ENCODE data around the gene ZBTB34. TPM values are rescaled to one million over a fixed set of nuclear protein-coding genes. Genes with fewer than 3 reads are reported as not detected.
A peak's percentile ranks its signal among the peaks of the same experiment; 100 is the strongest.

The ZBTB34 gene
- polyA plus RNA-seq, 6 donors from 2014 or later, result 1.5 to 2.5 (median 1.7) TPM; not detected in 1

- Mint-ChIP-seq H3K4me3 (no peak overlapping the region), H3K4me1 (peaks cover 26 to 45% (median 42%) of the 10 kb centered on the region in 3 donors), H3K27ac (no peak overlapping the region), H3K36me3 (peaks cover 24 to 32% of the 10 kb centered on the region in 2 donors), H3K27me3 (no peaks in the 10 kb centered on the region), H3K9me3 (no peaks in the 10 kb centered on the region)
- DNase-seq (no peak), ATAC-seq (ENCODE audit: low read depth in 2 of 2) (no peak)
These were observed 26.6 kb upstream of the ZBTB34 start for GRCh38 chr9:126833710-126834345.

DNA sequence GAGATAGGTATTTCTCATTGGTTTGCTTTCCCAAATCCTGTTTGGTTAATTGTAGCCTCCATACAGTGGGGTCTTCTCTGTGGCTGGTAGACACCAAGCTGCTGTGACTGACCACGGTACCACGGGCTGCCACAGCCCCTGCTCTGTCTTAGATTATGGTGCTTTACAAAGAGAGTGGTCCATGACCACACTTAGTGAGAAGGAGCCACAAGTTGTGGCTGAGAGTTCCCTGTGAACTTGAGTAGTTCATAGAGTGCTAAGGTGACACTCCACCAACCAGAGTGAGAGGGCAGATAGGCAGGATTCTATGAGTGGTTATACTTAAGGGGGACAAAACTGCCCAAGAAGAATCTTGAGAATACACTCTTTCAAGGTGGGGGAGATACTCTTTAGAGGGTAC is 25.8 kb upstream of the ZBTB34 start:
- H3K27me3 Mint-ChIP-seq, result no peaks in the 10 kb centered on the region
- peaks cover 27 to 46% (median 45%) of the 10 kb centered on the region in 3 donors for H3K4me1 Mint-ChIP-seq
- no peaks in the 10 kb centered on the region for H3K9me3 Mint-ChIP-seq
- H3K4me3 Mint-ChIP-seq, result no peak overlapping the region
- peaks cover 24 to 32% of the 10 kb centered on the region in 2 donors for H3K36me3 Mint-ChIP-seq
- H3K27ac Mint-ChIP-seq, result peak overlapping the region in 1 of 6 donors; percentile 23
- ATAC-seq (ENCODE audit: low read depth in 2 of 2) (no peak), DNase-seq (no peak)

GRCh38 chr9:126836216-126836615 is 24.2 kb upstream of the ZBTB34 start:
- H3K4me1 Mint-ChIP-seq, result peaks cover 27 to 41% (median 37%) of the 10 kb centered on the region in 3 donors

DNA sequence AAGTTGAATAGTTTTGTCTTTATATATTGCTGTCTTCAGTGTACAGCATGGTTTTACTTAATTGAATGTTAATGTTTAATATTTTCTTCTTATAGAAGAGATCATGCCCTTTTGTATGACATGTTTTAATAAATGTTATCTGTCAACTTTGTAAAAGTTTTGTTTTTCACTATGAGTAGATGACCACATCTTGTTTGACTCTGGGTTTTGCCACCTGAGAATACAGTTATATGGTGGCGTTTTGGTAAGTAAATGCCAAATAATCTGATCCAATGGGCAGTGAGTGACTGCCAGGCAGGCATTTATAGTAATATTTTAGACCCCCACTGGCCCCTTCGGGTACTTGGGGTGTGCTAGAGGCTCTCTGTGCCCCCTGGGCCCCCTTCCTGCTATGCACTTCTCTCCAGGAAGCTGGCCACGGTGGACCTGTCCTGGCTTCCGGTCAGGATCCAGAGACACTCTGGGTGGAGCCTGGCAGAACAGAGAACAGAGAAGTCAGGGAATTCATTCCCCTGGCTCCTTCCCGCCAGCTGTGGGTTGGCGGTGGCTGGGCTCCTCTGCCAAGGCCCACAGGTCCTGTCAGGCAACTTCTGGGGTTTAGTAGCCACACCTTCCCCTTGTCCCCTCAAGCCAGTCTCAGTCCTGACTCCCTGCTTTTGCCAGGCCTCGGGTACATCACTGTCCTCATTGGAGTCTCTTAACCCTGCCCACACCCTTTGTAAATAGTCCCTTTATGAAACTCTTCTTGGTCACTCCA is 22.2 kb upstream of the ZBTB34 start:
- no peak for ATAC-seq (ENCODE audit: low read depth in 2 of 2)
- H3K9me3 Mint-ChIP-seq, result no peaks in the 10 kb centered on the region
- peak overlapping the region in 2 of 6 donors; percentile 47 to 57 for H3K27ac Mint-ChIP-seq

More at GRCh38 chr9:126836216-126836615, 24.2 kb upstream of the ZBTB34 start:
- Mint-ChIP-seq H3K27me3 (no peaks in the 10 kb centered on the region), H3K9me3 (no peaks in the 10 kb centered on the region), H3K36me3 (peaks cover 24% of the 10 kb centered on the region in 2 donors), H3K27ac (peak overlapping the region in 2 of 6 donors; percentile 1 to 72), H3K4me3 (no peak overlapping the region)
- ATAC-seq (ENCODE audit: low read depth in 2 of 2) (no peak), DNase-seq (no peak)

GRCh38 chr9:126838895-126839294 is 21.5 kb upstream of the ZBTB34 start:
- DNase-seq (no peak), ATAC-seq (ENCODE audit: low read depth in 2 of 2) (no peak)
- Mint-ChIP-seq H3K36me3 (peaks cover 9 to 11% of the 10 kb centered on the region in 2 donors), H3K9me3 (no peaks in the 10 kb centered on the region), H3K4me3 (no peak overlapping the region), H3K27ac (peak overlapping the region in 1 of 6 donors; percentile 56), H3K27me3 (no peaks in the 10 kb centered on the region), H3K4me1 (peaks cover 28 to 39% (median 29%) of the 10 kb centered on the region in 3 donors)

More for the DNA sequence above, 22.2 kb upstream of the ZBTB34 start:
- no peaks in the 10 kb centered on the region for H3K27me3 Mint-ChIP-seq
- no peak overlapping the region for H3K4me3 Mint-ChIP-seq
- H3K4me1 Mint-ChIP-seq, result peaks cover 30 to 43% (median 32%) of the 10 kb centered on the region in 3 donors
- no peak for DNase-seq
- peaks cover 16 to 17% of the 10 kb centered on the region in 2 donors for H3K36me3 Mint-ChIP-seq

DNA sequence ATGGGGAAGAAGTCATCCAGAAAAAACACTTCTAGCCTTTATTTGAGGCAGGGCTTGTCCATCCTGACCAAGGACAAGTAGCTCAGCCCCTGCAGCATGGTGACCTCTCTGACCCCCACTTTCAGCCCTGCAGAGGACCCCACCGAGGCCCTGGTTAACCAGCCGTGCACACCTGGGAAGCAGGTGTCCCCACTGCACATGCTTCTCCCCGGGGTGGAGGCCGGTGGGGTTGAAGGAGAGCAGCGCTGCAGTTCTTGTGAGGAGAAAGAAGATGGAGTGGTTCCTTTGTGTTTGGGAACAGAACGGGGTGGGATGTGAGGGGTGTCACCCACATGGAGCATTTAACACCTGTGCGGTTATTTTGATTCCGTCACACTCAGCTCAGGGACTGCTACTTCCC is 21.1 kb upstream of the ZBTB34 start:
- ATAC-seq (ENCODE audit: low read depth in 2 of 2), result no peak
- Mint-ChIP-seq H3K4me3 (no peak overlapping the region), H3K36me3 (peaks cover 5 to 8% of the 10 kb centered on the region in 2 donors), H3K27ac (no peak overlapping the region), H3K4me1 (peaks cover 24 to 35% (median 25%) of the 10 kb centered on the region in 3 donors), H3K9me3 (no peaks in the 10 kb centered on the region), H3K27me3 (no peaks in the 10 kb centered on the region)
- DNase-seq, result no peak

DNA sequence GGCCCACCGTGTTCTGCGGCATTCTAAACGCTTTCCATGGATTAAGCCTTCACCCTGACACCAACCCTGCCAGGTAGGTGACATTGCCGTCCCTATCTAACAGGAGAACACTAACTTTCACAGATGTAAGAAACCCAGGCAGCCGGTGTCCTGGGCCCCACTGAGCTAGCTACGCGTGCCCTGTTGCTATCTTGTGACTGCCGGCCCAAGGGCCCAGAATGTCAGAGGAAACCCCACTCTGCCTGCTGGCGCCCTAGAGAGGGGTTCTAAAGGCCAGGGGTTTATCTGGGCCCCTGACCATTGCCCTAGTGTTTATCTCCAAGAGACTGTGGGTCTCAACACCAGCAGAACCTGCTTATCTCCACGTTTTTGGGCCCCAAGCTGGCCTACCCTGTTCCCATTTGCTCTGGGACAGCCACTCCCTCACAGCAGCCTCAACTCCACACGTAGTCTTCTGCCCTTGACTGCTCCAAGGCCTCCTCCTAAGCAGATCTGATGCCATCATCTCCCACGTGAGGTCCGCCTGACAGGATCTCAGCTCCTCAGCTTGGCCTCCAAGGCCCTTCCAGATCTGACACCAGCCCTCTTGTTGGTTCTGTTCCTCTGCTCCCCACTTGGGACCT is 18.1 kb upstream of the ZBTB34 start:
- Mint-ChIP-seq H3K4me1 (peaks cover 9 to 13% (median 11%) of the 10 kb centered on the region in 3 donors), H3K27ac (no peak overlapping the region), H3K27me3 (peaks cover 0 to 3% (median 0%) of the 10 kb centered on the region in 3 donors), H3K9me3 (no peaks in the 10 kb centered on the region), H3K36me3 (no peaks in the 10 kb centered on the region), H3K4me3 (no peak overlapping the region)
- no peak for DNase-seq
- ATAC-seq (ENCODE audit: low read depth in 2 of 2), result no peak

GRCh38 chr9:126842977-126843799 is 17.3 kb upstream of the ZBTB34 start:
- no peaks in the 10 kb centered on the region for H3K9me3 Mint-ChIP-seq
- no peak for DNase-seq
- H3K4me1 Mint-ChIP-seq, result peaks cover 9 to 15% (median 11%) of the 10 kb centered on the region in 3 donors
- H3K27me3 Mint-ChIP-seq, result peaks cover 0 to 7% (median 0%) of the 10 kb centered on the region in 3 donors
- H3K4me3 Mint-ChIP-seq, result no peak overlapping the region
- peak overlapping the region in 4 of 6 donors; percentile 7 to 91 (median 60) for H3K27ac Mint-ChIP-seq
- H3K36me3 Mint-ChIP-seq, result no peaks in the 10 kb centered on the region
- peak; percentile 77 to 80 for ATAC-seq (ENCODE audit: low read depth in 2 of 2)

- H3K36me3 Mint-ChIP-seq, result no peaks in the 10 kb centered on the region
- peaks cover 0 to 7% (median 0%) of the 10 kb centered on the region in 3 donors for H3K27me3 Mint-ChIP-seq
- no peak overlapping the region for H3K4me3 Mint-ChIP-seq
- H3K27ac Mint-ChIP-seq, result peak overlapping the region in 1 of 6 donors; percentile 35
- ATAC-seq (ENCODE audit: low read depth in 2 of 2) (no peak), DNase-seq (no peak)
- H3K9me3 Mint-ChIP-seq, result no peaks in the 10 kb centered on the region
- H3K4me1 Mint-ChIP-seq, result peaks cover 9 to 18% (median 11%) of the 10 kb centered on the region in 3 donors
These were observed 16.4 kb upstream of the ZBTB34 start for GRCh38 chr9:126844085-126844484.

DNA sequence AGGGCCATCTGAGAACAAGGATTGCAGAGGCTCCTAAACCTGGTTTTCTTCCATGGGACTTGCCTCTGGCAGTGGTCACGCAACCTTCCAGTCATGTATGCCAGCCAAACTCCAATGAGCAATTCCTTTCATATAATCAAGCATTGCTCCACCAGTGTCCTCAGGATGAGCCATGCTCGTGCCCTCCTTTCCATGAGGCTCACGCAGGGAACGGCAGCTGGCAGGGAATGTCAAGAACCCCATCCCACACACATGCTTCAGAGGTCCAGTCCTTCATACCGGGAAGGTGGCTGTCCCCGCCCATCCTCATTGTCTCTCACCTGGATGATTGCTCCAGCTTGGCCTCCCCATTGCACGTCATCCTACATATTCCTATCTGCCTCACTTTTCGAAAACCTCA is 13.4 kb upstream of the ZBTB34 start:
- DNase-seq (no peak), ATAC-seq (ENCODE audit: low read depth in 2 of 2) (no peak)
- Mint-ChIP-seq H3K9me3 (no peaks in the 10 kb centered on the region), H3K36me3 (no peaks in the 10 kb centered on the region), H3K4me3 (no peak overlapping the region), H3K27ac (no peak overlapping the region), H3K27me3 (peaks cover 7 to 29% (median 11%) of the 10 kb centered on the region in 3 donors), H3K4me1 (peaks cover 6 to 14% (median 11%) of the 10 kb centered on the region in 3 donors)

DNA sequence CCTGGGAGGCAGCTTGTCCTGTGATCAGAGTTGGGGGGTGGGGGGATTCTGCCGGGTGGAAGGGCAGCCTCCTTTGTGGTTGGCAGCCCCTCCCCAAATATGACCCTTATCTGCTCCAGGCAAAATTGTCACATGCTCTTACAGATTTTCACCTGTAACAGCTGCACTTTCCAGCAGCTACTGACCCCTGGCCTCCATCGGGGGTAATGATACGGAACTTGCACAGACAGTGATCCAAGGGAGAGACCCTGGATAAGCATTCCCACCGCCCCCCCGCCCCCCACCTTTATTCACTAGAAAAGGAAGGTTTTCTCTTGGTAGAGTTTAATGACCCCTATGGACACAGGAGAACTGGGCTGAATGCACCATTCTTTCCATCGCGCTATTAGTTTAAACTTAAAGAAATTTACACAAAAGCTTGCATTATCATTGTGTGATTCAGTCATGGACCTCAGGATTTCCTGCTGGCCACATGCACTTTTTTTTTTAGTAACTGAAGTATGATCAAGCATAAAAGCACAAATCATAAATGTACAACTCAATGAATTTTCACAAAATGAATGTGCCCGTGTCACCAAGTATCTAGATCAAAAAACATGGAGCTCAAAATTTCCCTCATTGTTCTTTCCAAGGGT is 10.7 kb upstream of the ZBTB34 start:
- ATAC-seq (ENCODE audit: low read depth in 2 of 2), result no peak
- Mint-ChIP-seq H3K4me3 (no peak overlapping the region), H3K9me3 (no peaks in the 10 kb centered on the region), H3K36me3 (no peaks in the 10 kb centered on the region), H3K27me3 (peaks cover 19 to 45% (median 32%) of the 10 kb centered on the region in 3 donors), H3K27ac (no peak overlapping the region), H3K4me1 (peaks cover 0 to 5% (median 0%) of the 10 kb centered on the region in 3 donors)
- DNase-seq, result no peak

DNA sequence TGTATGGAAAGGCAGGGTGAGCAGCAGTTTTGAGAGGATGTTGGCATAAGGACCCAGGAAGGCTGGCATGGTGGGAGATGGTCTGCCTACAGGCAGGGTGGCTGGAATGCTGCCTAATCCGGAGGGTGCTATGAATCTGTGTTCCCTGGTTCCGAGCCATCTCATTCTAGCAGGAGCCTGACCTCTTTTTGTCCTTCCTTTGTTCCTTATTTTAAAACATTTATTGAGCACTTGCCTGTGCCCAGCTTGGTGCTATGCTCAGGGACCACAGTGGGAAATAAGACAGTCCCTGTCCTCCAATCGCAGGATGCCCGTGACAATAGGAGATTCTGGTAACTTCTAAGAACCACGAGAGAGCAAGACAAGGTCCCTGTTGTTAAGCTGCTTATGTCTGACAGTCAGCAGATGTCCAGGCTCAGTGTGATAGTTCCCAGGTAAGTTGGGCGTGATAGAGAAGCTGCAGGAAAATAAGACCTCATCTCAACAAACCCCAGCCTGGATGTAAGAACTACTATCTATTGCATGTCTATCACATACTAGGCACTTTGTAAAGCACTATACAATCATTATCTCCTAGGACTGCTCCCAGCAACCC is 9.1 kb upstream of the ZBTB34 start:
- Mint-ChIP-seq H3K36me3 (no peaks in the 10 kb centered on the region), H3K4me3 (no peak overlapping the region), H3K27ac (no peak overlapping the region), H3K4me1 (peaks cover 0 to 5% (median 0%) of the 10 kb centered on the region in 3 donors), H3K27me3 (peaks cover 24 to 54% (median 42%) of the 10 kb centered on the region in 3 donors), H3K9me3 (no peaks in the 10 kb centered on the region)
- DNase-seq (no peak), ATAC-seq (ENCODE audit: low read depth in 2 of 2) (no peak)
